Measurements from ENCODE around the gene ACSL4. TPM values are rescaled to one million over a fixed set of nuclear protein-coding genes. Genes with fewer than 3 reads are reported as not detected.

ACSL4 gene
- total RNA-seq, 1 donor from 2014 or later = 57.3 TPM

Other genes with a start within 250 kb of the ACSL4 start
- 8.5 and 9.8 TPM in 2 replicates for gene NXT2, start 196.4 kb downstream of the ACSL4 start, total RNA-seq
- not detected in 2 replicates for gene KCNE5, start 108.1 kb downstream of the ACSL4 start, total RNA-seq

Measured in dermis blood vessel endothelial cell (primary cell).